DOHH2 (cell line): ENCODE data around the gene SLC35F6.

Experiments
- CTCF ChIP-seq: fragments of 200-600 bp; sonication (generic); IDR thresholded peaks from one replicate; pipeline ENCODE4 v1.5.1; 2014; ENCODE audit warnings: antibody characterized with exemption, mild to moderate bottlenecking, low read depth, low read length; ENCODE audit not compliant: poor library complexity, severe bottlenecking
- EZH2phosphoT487 ChIP-seq: fragments of 200-600 bp; sonication (generic); IDR thresholded peaks from 2 replicates; pipeline ENCODE4 v1.6.1; 2017; ENCODE audit warnings: borderline replicate concordance, mild to moderate bottlenecking, antibody characterized with exemption, low read length, moderate library complexity, mixed read lengths

GRCh38 chr2:26758790-26759321, 5.2 kb upstream of the SLC35F6 start:
- TF ChIP-seq CTCF: no peak
- TF ChIP-seq EZH2phosphoT487: no peak
